ENCODE measurements around the gene NOB1.

The NOB1 gene

DNA sequence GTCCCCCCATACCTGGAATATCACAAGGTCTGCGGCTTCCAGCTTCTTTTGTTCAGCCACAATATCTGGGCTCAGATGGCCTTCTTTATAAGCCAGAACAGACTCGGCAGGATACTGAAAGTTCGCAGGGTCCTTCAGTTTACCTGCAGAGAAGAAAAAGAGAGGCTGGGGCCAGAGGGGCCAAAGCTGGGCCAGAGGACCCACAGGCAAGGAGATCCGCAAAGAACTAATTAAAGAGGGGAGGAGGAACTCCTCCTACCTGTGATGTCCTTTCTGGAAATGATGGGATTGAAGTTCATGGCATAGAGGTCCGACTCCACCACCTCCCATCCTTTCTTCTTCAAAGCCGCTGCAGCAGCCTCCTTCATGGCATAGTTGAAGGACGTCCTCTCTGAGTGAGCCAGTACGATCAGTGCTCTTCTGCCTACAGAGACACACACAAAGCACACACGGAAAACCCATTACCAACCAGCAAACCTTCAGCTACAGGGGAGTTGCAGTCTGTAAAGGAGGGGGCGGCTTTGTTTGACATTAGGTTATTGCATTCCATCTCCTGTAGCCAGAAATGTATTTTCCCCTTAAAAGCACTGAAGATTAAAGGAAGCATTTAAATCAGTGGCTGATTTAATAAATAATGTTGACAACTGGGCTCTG is 36.5 kb downstream of the NOB1 start:
- DNase-seq, result no peak

DNA sequence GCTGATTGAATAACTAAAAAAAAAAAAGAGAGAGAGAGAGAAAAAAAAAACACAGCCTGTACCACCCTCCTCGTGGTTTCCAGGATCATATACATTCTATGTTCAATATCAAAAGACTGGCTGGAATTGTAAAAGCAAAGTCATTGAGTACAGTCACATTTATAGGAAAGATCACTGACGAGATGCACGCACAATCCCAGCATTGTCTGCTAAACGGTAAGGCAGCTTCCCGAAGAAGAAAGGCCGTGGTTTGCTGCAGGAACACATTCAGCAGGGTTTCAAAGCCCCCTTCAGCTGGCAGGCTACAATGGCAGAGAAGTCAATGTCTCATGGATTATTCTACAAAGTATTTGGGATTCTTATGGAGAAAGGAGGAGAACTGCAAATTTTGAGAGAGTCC is 37.7 kb downstream of the NOB1 start:
- DNase-seq, result no peak

DNA sequence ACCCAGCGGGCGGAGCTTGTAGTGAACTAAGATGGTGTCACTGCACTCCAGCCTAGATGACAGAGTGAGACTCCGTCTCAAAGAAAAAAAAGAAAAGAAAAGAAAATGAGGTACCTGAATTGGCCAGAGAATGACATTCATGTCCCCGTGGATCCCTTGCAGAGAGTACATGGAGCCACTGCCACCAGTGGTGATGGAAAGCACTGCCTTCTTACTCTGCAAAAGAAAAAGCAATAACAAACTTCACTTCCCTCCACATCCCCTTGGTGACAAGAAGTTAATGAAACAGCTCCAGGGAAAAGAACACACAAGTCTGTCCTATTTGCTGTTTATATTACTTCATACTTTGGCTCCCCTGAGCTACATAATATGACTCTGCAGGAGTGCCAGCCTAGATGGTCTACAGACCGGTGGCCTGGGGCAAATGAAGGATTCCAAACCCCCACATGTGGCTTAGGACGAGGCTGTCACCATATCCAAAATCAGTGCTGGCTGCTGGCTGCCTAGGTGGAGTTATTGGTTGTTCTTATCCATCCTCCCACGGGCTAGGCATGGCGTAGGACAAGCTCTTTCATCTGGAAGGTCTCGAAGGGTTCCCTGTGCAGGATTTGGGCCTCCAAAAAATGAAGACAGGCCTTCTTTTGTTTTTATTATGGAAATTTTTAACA is 41.7 kb downstream of the NOB1 start:
- DNase-seq, result no peak

DNA sequence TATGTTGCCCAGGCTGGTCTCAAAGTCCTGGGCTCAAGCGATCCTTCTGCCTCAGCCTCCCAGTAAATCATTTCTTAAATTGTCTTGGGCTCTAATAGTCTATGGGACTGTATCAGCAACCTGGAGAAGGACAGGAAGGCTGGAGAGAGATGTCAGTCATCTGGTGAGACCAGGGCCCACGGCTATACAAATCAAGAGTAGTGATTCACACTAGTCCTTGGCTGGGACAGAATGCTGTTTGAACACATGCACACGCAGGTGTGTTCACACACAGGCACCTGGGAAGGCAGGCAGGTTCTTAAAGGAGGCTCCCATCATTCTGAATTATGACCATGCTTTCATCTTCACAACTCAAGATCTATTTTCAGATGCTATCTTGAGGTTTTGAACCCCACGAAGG is 42.4 kb downstream of the NOB1 start:
- no peak for DNase-seq

DNA sequence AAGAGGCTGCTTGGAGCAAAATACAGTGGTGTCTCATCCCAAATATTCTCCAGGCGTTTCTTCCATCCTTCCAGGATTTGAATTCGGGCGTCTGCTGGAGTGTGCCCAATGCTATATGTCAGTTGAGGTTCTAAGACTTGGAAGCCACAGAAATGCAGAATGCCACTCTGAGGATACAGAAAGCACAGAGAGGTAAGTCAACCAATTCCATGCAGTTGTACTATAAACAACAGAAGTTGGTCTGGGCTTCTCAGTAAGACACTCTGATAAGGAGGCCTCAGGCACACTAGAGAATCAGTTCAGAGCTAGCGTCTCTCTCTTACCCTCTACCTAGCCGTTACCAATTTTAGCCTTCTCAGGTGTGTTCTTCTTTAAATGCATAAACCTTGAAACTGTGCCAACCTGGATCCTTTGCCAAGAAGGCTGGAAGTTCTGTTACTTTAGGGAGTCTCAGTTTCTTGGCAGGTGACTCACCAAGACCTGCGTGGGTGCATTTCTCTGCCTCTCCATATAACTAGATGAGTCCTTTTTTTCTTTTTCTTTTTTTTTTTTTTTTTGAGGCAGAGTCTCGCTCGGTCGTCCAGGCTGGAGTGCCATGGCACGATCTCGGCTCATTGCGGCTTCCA is 43.5 kb downstream of the NOB1 start:
- no peak for DNase-seq

DNA sequence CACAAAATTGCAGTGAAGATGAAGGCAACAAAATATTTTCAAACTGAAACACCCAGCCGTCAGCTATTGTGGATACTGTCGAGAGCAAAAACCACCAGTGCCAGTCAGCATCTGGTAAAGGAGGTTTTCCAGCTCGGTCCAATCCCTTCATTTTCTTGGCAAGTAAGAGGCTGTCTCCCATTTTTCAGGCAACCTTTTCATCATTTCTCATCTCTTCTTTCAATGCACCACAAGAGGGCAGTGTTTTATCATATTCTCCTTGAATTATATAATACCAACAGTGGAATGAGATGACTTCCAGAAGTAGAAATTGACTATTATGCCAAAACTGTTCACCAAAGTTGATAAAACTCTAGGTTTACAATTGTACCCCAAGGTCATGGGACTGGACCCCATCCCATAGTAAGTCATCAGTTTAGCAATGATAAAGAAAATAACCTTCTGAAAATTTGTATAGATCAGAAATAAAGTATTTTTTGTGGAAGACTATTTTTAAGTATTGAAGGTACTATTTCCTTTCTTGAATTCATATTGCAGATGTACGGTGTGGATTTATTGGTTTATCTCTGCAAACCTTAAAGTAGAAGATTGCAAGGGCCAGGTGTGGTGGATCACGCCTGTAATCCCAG is 45.2 kb downstream of the NOB1 start:
- no peak for DNase-seq

DNA sequence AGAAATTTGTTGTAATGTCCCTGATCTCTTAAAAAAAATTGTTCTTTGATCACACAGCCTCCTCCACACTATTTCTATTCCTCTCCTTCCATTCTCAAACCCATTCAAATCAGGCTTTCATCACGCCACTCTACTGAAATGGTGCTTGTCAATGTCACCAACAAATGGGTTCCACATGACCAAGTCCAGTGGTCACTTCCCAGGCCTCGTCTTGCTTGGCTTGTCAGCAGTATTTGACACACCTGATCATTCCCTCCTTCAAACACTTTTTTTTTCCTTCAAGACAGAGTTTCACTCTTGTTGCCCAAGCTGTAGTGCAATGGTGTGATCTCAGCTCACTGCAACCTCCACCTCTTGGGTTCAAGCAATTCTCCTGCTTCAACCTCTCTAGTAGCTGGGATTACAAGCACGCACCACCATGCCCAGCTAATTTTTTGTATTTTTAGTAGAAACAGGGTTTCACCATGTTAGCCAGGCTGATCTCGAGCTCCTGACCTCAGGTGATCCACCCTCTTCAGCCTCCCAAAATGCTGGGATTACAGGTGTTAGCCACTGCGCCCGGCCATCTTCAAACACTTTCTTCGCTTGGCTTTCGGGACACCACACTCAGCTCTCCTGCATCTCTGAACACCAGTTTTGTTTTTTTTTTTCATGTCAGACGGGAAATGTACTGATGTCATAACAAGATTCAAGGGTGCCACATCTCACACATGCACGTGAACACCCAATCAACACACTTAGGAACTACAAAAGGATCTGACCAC is 46.6 kb downstream of the NOB1 start:
- DNase-seq, result no peak

DNA sequence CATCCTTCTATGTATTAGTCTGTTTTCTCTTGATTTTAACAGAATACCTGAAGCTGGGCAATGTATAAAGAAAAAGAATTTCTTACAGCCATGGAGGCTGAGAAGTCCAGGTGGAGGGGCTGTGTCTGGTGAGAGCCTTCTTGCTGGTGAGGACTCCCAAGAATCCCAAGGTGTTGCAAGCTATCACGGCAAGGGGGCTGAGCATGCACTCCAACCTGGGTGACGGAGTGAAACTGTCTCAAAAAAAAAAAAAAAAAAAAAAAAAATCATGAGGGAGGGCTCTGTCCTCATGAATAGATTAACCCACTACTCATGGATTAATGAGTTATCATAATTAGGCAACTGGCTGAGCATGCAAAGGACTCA is 47.8 kb downstream of the NOB1 start:
- no peak for DNase-seq

DNA sequence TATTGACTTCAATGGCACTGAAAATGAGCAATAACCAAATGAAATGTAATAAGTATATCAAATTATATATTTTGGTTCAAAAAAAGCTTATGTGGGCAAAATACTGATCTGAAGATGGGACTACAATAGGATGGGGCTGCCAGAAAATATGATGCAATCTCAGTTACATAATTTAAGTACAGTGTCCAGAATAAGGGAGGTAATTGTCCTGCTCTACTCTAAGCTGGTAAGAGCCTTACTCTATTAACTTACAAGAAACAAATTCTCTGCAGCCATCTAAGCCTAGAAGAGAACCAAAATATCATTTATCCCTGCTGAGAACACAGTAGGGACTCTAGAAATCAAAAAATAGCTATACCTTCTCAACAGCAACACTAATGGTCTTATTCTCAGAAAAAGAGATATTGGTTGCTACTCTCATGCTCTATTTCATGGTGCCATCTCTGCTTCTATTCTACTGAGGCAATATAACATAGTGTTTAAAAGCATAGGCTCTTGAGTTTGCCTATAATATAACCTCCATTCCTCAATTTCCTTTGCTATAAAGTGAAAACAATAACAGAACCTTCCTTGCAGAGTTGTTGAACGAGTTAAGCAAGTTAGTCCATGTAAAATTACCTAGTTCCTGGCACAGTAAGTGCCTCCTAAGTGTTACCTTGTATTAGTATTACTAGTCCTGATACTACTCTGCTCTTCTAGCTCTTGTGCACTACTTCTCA is 48.3 kb downstream of the NOB1 start:
- DNase-seq, result no peak

DNA sequence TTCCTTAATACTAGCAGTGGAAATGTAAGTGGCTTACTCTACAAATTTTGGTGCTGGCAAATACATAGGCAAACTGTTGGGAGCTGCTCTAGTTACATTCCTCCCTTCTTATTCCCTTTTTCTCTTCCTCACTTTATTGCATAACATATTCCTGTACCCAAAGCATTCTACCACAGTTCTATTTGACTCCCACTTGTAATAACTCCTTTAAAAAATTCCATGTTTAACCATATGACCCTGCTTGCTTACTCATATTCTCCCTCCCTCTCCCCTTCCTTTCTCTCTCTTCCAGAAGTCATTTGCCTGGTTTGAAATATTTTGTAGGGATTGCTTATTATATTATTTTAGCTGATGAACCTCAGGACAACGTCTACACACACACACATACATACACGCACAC is 51.1 kb downstream of the NOB1 start:
- no peak for DNase-seq

DNA sequence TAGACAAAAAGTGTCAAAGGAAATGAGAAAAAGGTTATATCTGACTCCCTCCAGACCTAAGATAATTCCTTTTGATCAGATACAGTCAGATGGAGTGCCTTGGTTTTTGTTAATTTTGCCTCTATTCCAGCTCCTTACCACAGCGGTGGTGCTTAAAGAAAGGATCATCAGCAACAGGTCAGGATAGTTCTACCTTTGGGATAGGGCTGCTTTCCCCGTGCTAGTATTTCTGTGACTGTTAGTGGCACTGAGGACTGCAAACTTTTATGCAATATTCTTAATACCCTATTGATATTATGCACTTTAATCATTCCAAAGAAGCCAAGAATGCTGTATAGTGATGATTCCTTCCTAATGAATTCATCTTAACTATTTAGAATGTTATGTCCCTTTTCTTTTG is 52.9 kb downstream of the NOB1 start:
- DNase-seq, result no peak

DNA sequence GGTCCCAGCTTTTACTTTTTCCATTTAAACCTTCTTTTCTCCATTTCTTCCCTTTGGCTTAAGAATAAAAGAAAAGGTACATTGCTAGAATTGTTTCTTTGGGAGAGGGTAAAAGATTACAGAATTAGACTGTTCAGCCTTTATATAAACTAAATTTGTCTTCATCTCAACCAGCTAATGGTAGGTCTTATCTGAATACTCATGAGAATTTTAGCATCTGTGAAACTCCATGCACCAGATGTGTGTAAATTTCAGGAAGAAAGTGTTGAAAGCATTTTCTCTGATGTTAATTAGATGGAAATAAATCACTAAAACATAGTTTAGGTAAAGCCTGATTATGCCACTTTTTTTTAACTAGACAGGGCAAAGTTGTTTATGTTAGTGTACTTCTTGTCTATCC is 53.3 kb downstream of the NOB1 start:
- DNase-seq, result no peak

DNA sequence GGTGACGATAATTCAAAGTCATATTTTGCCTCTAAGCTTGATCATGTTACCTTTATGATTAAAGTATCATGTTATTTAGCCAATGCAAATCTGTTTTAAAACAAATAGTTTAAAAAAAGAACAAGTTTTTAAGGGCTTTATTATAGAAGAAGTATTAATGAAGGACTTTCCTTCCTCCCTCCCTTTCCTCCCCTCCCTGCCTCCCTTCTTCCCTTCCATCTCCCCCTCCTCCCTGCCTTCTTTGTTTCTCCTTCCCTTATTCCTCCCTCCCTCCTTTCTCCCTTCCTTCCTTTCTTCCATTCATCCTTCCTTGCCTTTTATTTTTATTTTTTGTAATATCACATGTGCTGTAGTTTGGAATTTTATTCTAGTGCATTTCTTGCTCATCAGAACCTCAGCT is 54.8 kb downstream of the NOB1 start:
- no peak for DNase-seq

DNA sequence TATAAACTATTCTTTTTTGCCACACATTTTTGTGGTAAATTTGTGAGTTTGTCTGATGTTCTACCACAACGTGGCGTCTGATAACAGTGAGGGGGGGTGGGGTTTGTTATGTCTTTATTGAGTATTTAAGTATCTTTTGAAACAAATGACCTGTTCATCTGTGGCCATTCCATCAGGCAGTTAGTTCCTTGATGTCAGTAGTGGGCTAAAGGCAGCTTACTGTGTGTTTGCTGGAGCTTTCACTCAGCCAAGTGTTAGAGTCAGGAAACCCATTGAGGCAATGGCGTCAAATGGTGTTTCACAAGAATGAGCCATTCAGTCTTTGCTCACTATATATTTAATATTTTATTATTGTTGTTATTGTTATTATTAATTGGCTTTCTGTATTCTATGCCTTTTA is 56.3 kb downstream of the NOB1 start:
- no peak for DNase-seq

DNA sequence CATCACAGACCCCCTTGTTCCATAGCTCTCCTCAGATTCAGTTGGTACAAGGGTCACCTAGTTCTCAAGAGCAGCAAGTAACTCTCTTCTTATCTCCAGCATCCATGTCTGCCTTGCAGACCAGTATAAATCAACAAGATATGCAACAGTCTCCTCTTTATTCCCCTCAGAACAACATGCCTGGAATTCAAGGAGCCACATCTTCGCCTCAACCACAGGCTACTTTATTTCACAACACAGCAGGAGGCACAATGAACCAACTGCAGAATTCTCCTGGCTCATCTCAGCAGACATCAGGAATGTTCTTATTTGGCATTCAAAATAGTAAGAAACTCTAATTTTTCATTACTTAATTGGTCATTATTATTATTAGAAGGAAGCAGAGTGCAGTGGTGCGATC is 60.8 kb downstream of the NOB1 start:
- no peak for DNase-seq

DNA sequence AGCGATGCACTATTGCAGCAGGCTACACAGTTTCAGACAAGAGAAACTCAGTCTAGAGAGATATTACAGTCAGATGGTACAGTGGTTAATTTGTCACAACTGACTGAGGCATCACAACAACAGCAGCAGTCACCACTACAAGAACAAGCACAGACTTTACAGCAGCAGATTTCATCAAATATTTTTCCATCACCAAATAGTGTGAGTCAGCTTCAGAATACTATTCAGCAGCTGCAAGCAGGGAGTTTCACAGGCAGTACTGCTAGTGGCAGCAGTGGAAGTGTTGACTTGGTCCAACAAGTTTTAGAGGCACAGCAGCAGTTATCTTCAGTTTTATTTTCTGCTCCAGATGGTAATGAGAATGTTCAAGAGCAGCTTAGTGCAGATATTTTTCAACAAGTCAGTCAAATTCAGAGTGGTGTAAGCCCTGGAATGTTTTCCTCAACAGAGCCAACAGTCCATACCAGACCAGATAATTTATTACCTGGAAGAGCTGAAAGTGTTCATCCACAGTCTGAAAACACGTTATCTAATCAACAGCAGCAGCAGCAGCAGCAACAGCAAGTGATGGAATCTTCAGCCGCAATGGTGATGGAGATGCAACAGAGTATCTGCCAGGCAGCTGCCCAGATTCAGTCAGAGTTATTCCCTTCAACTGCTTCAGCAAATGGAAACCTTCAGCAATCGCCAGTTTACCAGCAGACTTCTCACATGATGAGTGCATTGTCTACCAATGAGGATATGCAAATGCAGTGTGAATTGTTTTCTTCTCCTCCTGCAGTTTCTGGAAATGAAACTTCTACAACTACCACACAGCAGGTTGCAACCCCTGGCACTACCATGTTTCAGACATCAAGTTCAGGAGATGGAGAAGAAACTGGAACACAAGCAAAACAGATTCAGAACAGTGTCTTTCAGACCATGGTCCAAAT is 62.5 kb downstream of the NOB1 start:
- DNase-seq, result no peak

Measured in GDM1 (cell line).